GM18907 (cell line): ENCODE measurements around the gene VWA8.
"Not testable (repeated sequence)": the region's sequence is repeated elsewhere in the genome, so short reads cannot be mapped to it uniquely, and the experiment has no call there.

Experiments used
- ATAC-seq: cut with Tn5 transposase; IDR thresholded peaks from one replicate; pipeline ENCODE4 v1.9.1; 2021; ENCODE audit warnings: mild to moderate bottlenecking, moderate library complexity; ENCODE audit not compliant: unreplicated experiment

The VWA8 gene

DNA sequence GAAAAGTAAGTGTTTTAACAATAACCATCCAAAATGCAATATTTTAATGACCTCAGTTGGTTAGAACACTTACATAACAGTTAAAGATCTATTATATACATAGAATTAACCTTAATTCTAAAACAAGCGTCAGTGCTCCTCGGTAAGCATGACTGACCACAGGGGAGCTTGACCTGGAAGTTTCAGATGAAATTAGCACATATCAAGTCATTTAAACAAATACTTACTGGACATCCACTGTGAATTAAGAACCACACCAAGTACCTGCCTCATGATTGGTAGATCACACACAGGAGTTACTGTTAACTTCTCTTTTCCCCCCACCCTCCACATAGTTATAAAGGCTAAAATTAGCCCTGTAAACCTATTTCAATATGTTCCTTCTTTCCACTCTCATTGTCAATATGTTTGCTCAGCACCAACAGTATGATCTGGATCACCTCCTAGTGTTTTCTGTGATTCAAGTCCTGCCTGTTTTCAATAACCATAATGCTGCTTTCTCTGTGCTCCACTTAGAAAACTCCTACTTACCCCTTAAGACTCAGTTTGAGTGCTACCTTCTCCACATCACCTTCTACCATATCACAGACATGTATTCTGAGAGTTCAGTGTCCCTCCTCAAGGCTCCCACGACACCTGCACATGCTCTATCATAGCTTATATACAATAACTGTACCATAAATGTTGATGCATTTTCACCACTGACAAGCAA lies 209.0 kb downstream of the VWA8 start:
- no peak for ATAC-seq

DNA sequence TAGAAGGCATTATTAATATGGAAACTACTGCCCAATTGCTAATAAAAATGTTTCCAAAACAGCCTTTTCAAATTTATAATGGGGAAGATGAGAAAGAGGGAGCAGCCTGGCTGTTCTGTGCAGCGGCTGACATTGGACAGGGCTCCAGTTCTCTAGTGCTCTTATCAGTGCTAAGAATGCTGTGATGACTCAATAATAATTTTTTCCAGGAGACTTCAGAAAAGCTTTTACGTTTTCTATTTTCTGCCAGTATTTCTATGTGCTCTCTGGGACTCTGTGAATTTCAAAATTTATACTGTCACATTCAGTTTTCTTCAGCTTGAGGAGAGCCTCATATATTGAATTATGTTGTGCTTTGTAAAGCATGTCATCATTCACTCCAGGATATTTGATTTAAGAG lies 209.6 kb downstream of the VWA8 start:
- no peak for ATAC-seq

DNA sequence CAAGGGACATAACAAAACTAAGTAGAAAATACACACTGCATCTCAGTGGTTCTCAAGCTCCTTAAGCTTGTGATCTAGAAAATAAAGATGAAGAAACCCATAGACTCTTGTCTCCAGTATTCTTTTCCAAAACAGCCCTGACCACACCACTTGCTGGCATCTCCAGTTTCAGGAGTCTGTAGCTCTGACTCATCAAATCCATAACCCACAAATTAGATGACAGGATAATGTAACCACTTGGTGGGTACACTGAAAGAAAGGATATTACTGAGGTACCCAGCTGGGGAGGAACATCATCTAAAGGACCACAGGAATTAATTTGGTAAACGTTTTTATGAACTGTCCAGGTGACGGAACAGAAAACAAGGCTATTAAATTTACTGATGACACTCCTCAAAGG lies 214.7 kb downstream of the VWA8 start:
- ATAC-seq, result no peak

DNA sequence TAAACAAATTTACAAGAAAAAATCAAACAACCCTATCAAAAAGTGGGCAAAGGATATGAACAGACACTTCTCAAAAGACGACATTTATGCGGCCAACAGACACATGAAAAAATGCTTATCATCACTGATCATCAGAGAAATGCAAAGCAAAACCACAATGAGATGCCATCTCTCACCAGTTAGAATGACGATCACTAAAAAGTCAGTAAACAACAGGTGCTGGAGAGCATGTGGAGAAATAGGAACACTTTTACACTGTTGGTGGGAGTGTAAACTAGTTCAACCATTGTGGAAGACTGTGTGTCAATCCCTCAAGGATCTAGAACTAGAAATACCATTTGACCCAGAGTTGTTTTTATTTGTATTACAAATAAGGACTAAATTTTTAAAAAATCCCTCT lies 215.4 kb downstream of the VWA8 start:
- not testable (repeated sequence) for ATAC-seq

DNA sequence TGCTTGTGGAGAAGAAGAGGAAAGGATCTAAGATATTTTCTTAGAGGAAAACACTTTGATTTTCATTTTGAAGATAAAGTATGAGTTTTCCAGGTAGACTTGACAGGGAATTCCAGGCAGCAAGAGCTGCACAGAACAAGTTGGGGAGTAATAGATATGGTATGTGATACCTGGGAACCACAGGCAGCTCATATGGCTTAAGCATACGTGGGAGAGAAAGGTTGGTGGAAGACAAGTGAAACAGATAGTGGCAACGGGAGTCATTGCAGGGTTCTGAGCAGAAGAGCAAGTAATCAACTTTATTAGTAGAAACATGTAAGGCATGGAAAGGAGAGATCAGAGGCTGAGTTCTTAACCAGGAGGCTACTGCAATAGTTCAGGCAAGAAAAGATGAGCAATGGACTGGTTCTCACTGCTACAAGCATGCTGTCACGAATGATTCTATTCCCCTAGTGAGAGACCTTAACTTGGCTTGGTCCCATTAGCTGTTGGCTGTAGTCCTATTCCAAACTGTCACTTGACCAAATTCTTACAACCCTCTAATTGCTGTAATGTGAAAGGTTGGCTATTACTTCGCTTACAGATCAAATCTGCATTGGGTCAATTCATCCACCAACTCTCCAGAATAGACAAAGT lies 217.9 kb downstream of the VWA8 start:
- no peak for ATAC-seq

DNA sequence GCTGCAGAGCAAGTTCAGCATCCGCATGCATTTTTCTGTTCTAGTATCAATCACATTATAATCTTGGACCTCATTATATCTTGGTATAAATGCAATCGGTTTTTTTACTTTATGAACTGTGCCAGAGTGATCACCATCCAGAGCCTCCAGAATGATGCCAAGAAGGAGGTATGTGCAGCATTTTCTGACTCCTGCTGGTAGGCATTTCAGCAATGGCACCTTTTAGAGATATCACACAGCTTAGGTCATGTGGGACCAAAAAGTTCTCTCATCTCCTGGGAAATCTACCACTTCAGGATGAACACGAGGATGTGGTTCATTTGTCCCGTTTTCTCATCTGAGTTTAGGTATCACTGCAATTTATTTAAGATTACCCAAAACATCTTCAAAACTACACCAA lies 220.4 kb downstream of the VWA8 start:
- no peak for ATAC-seq

DNA sequence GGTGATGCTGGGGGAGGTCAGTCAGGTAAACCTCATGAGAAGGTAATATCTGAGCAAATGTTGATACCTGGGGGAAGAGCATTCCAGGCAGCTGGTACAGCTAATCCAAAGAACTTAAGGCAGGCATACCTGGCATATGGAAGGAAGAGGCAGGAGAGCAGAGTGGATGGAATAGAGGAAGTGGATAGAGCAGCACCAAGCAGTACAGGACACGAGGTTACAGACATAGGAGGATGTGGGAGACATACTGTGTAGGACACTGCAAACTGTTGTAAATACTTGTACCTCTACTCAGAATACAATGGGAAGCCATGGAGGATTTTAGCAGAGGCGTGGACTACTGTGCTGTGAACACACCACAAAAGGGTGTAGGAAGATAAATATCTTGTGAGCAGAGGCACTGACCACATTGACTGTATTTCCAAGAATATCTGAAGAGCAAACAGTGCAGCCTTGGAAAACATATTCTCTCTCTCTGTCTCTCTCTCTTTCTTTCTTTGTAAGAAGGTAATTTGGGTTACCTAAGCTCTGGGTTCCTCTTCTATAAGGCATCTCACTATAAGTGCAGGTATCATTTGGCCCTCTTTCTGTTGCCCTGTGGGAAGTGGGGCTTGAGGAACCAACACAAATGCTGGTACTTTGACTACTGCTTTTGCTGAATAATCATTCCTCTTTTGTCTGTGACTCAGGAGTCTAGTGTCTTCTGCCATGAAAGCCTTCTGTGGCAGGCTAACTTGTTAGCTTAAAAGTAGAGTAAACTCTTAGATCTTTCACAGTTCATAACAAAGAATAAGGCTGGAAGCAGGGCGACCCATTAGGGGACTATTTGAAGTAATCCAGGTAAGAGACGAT lies 238.0 kb downstream of the VWA8 start:
- no peak for ATAC-seq

DNA sequence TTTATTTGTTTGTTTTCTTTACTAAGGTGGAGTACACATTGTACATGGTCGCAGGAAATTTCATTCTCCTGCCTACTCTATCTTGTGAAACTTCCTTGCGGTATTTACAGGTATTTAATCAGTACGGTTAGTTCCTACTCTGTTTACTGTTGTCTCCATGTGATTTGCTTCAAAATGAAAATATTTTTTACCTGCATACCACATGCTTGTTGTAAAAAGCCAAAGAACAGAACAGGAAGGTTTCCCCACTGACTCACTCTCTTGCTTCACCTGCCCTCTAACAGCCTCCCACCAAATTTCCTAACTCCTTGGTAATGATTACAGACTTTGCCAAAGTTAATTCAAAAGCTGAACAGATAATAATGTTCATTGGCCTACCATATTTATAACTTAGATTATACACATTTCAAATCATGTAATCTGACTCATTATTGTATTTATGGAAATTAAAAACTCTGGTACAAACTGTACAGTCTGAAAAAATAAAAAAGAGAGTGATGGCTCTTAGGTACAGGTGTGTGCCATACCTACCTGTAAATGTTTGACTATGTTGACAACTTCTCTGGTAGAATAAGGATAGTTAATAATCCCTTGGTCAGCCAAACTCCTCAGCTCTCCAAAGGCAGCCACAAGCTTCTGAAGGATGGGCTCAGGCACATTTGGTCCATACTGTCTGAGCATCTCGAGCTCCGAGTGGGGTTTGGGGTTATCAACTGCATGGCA lies 239.9 kb downstream of the VWA8 start:
- ATAC-seq, result no peak

DNA sequence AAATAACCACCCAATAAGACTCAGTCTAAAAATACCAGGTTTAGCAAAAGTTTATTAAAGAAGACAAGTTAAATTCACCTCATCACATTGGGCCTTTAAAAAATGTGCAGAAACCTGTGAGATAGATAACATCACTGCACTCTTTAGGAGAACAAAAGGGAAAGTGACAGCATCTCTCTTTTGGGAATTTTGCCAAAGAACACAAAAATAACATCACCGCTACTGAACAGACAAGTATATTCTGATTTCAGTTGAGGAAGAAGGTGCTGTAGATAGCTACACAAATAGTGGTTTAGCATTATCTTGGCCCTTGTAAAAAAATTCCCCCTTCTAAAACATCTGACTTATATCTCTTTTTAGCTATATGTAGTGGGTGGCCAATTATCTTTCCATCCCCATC lies 244.7 kb downstream of the VWA8 start:
- ATAC-seq, result no peak

DNA sequence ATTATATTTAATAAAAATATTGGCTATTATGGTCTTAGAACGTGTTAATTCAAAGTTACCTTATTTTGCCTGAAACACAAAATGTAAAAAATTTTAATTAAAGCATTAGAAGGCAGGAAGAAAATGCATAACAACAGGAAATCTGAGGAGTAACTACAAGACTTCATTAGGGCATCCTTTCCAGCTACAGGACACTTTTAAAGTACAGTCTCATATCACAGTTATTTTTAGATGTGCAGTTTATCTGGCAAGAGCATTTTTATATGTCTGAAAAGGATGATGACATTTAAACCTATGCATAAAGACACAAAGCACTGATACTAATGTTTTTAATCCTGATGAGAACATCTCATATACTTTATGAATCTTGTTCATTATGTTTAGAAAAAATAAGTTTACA lies 247.5 kb downstream of the VWA8 start:
- no peak for ATAC-seq

DNA sequence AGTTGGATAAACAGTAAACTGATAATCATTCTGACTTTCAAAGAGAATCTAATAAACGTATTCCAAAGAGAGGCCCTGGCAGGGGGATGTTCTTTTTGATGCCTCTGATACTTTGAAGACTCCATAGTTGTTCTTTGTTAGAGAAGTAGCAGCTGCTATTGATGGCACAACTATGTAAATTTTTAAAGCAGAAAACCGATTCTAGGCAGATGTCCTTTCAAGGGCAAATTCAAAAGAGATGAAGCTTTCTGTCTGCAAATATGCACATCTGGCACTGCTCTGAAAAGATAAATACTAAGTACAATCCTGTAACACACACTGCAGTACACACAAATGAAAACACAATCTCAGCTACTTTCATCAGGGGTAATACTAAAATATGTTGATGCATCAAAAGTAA lies 250.1 kb downstream of the VWA8 start:
- no peak for ATAC-seq

DNA sequence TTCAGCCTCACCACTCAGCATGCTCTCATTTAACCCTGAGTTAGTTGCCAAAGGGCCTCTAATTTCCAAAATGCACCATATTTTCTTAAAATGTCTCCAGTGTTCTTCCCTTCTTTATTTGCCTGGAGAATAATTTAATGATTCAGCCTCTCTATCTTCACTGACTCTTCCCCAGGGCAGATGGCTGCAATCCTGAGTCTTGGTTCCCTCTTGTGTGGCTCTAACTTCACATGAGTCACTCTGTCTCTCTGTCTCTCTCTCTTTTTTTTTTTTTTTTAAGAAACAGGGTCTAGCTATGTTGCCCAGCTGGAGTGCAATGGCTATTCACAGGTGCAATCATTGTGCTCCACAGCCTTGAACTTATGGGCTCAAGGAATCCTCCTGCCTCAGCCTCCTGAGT lies 251.4 kb downstream of the VWA8 start:
- ATAC-seq, result no peak

DNA sequence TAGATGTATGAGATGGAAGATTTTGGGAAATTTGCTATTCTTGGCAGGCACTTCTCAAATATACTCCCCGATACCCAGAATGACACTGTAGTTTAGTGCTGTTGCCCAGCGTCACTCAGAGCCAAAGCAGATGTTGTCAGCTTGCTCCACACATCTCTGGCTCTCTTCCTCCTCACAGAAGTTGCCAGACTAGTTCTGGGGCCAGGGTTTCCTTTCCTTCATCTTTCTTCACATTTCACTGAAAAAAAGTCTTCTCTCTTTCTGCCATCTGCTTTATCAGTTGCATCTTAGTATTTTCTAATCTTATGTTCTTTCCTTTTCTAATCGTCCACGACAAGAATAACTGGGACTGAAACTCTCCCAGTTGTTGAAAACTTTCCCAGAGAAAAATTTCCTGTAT lies 252.2 kb downstream of the VWA8 start:
- ATAC-seq, result no peak

DNA sequence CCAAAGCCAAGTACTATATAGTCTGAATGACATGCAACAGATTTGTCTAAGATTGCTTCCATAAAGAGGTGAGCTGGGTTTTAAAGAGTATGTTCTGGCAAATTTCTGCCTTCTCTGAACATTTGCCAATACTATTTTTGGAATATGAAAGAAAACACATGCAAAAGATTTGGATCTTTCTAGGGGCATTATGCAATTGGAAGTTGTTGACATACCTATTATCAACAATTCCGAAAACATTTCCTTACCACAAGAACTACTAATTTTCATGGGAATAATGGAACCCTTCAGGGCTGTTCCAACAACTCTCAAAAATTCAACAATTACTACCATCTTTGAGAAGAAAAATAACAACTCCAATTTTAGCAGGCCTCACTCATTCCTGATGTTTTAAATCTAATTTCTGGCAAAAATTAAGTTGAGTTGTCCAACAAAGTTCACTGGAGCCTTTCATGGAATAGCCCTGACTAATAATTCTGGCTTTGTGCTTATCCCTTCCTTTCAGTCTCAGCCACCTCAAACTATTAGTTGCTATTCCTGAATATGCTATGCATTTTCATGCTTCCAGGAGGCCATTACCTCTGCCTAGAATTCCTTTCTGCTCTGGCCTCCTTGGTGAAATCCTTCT lies 253.6 kb downstream of the VWA8 start:
- ATAC-seq, result no peak

DNA sequence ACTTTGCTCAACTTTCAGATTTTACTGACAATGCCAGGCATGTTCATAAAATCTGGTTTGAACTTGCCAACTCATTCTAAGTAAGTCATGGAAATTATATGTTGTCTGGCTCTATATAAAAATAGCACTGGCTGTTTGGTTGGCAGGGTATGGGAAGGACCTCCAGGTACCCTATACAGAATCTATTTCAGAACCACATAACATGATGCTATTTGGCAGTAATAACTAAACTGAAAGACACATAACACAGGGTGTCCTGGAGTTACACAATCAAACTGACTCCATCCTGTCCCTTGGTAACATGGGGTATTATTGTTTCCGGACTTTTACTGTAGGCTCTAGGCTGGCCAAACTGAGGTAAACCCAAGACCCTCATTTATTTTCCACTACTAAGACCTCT lies 254.8 kb downstream of the VWA8 start:
- ATAC-seq, result no peak

DNA sequence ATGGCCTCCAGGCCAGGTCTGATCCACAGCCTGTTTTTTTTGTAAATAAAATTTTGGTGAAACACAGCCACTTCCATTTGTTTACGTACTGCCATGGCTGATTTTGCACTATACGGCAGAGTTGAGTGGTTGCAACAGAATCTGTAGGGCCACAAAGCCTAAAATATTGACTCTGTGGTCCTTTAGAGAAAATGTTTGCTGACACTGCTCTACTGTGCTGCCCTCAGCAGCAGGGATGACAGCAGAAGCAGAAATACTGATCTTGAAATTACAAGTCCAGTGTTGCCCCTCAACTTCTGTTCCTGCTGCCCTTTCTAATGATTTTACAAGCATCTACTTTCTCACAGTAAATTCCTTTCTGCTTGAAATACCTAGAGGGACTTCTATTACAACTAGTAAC lies 258.4 kb downstream of the VWA8 start:
- ATAC-seq, result no peak

DNA sequence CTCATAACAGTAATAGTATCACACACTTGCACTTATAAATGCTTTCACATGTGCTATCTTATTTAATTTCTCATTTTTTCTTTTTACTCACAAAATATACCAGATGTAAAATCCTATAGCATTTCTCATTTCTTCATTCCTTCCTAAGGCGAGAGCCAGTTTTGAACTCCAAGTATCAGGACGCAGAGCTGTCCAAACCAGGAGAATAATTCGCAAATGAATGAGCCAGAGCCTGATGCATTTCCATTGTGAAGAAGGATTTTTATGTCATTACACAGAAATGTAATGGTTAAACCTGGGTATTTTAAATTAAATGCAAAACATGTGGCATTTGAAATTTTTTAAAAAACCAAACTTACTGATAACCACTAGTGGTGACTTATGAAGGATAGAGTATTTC lies 259.2 kb downstream of the VWA8 start:
- no peak for ATAC-seq

DNA sequence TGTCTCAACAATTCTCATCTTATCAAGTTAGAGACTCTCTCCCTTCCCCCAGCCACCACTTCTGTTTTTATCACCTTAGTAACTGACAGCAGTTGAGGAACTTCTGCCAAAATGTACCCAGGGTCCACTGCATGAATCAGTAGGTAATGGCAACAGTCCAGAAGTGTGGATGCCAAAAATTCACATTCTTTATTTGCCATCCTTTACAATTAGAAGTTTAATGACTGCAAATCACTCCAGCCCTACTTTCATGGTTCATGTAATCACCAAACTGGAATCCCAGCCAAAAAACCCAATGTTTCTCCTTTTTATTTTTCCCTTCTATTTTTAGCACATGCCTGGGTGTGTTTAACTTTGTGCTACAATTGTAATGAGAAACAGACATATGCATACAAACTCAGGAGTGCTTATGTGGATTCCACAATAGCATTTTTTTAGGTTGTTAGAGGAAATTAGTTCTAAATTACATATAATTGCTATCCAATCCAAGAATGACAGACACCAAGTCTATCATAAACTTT lies 260.1 kb downstream of the VWA8 start:
- ATAC-seq, result no peak

DNA sequence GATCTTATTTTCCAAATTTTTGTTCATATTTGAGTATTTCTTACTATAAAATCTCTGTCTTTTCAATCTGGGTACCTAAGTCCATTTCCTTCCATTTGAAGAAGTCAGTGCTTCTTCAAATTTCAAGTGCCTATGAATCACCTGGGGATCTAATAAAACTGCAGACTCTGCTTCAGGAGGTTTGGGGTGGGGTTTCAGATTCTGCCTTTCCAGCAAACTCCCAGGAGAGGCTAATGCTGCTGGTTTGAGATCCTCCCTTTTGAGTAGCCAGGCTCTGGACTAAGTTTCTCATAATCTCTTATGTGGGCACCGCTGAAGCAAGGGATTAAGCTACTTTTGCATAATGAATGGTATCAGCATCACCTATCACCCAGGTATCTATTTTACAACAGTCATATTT lies 261.1 kb downstream of the VWA8 start:
- ATAC-seq, result no peak

DNA sequence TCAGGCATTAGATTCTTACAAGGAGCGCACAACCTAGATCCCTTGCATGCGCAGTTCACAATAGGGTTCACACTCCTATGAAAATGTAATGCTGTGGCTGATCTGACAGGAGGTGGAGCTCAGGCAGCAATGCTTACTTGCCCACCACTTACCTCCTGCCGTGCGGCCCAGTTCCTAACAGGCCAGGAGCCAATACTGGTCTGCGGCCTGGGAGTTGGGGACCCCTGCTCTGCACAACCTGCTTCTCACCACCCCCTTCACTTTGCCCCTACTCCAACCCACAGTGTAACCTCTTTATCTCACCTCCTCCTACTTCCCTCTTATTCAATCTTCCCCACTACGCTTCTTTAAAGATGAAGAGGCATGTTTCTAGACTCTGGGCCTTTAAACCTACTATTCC lies 263.3 kb downstream of the VWA8 start:
- ATAC-seq, result no peak
